Fibroblast of gingiva (primary cell): ENCODE measurements around the gene GPR15LG.

ENCODE experiments used
- DNase-seq: peaks from one replicate; pipeline ENCODE4 v3.0.0-alpha.2; 2011; ENCODE audit warnings: low read depth

Gene GPR15LG

GRCh38 chr10:84193846-84194423, 20.3 kb downstream of the GPR15LG start:
- DNase-seq = no peak

DNA sequence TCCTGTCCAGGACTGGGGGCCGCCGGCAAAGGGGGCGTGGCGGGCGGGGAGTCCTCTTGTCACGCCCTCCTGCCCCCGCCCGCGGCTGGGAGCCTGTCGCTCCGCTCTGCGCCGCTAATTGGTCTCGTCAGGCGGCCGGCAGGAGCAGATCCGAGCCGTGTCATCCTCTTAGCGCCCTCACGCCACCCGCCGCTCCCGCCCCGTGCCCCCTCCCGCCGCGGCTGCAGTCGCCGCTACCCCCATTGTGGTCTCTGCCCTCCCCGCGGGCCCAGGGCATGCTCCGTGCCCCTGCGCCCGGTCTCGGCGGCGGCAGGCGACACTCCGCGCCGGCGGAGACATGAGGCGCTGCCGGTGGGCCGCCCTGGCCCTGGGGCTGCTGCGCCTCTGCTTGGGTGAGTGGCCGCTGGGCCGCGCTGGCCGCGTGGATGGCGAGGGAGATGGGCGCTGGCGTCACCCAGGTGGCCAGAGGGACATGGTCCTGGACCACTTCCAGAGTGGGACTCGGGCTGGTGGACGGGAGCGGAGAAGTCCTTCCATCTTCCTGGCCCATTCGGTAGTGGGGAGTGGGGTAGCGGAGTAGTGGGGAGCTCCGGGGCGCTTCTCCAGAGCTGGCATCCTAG, 20.9 kb downstream of the GPR15LG start, which contains the start of gene CDHR1:
Gene CDHR1, plus strand, starts transcription at position 114 of the 620 bp plus-strand sequence. Its CDS starts 224 bp downstream, at position 338.
- DNase-seq = no peak

DNA sequence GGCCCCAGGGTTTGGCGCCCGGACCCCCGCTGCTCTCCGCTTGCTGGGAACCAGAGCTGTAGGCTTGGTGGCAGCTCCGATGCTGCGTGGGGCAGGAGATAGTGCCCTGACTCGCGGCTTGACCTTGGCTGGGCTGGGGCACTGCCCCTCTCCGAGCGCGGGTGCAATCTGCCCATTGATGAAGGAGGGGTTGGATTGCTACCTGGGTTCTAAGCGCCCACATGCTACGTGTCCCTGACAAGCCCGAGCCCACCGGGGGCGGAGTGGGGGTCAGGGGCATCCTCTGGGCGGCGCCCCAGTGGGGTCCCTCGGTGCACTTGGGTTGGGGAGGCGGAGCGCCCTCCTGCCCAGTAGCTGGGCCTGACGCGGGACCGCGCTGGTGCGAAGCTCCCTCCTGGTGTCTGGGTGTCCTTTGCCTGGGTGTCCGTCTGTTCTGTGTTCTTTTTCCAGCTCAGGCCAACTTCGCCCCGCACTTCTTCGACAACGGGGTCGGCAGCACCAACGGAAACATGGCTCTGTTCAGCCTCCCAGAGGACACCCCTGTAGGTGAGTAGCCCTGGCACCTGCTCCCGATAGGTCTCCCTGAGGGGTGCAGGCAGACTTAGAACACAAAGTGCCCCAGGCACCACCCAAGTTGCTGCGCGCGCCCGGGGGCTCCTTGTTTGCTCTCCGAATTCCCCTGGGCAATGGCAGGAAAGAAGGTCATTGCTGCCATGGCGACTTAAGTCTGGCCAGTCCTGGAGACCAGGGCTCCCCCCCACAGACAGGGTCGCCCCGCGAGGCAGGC, 21.6 kb downstream of the GPR15LG start:
- DNase-seq = no peak

- DNase-seq = no peak
These were observed 22.5 kb downstream of the GPR15LG start for GRCh38 chr10:84196083-84196482.

- DNase-seq = no peak
These were observed 23.3 kb downstream of the GPR15LG start for GRCh38 chr10:84196941-84197340.

DNA sequence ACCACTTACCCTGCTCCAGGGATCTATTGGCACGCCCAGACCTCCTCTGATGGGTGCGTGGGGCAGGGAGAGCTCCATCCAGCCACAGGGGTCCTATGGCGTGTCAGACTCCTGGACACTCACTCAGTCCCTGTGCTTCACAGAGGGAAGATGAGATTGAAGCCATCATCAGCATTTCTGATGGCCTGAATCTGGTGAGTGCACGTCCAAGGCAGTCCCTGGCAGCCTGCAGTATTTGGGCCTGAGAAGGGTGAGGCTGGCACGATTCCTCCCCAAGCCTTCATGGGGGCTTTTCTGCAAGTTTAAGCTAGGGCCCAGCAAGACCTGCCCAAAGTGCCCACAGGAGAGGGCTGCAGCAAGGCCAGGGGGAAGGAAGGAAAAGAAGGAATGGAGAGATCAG, 24.0 kb downstream of the GPR15LG start:
- DNase-seq = no peak

DNA sequence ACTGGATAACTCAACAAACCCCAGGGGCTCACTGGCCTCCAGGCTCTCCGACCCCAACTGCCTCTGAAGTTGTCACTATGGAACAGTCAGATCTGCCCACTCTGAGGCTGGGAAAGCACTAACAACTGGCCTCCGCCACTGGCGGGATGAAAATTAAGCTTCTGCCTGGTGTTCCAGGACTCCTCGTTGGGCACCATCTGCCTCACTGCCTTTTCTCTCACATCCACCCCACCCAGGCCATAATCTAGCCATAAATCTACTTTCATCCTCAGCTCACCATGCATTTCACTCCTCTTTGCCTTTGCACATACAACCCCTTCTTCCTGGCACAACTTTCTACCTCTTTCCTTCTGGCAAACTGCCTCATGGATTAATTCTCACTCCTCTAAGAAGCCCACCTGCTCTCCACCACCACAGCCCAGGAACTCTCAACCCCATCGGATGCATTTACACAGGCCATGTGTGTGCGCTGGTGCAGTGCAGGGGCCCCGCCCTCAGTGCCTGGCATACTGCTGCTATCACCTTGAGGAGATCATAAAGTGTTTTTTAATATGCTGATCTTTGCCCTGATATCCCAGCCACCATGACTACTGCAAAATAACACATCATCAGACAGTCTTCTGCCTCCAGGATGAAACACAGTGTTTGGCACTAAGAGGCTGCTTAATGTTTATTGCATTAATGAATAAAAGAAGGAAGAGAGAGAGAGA, 24.8 kb downstream of the GPR15LG start:
- DNase-seq = no peak

DNA sequence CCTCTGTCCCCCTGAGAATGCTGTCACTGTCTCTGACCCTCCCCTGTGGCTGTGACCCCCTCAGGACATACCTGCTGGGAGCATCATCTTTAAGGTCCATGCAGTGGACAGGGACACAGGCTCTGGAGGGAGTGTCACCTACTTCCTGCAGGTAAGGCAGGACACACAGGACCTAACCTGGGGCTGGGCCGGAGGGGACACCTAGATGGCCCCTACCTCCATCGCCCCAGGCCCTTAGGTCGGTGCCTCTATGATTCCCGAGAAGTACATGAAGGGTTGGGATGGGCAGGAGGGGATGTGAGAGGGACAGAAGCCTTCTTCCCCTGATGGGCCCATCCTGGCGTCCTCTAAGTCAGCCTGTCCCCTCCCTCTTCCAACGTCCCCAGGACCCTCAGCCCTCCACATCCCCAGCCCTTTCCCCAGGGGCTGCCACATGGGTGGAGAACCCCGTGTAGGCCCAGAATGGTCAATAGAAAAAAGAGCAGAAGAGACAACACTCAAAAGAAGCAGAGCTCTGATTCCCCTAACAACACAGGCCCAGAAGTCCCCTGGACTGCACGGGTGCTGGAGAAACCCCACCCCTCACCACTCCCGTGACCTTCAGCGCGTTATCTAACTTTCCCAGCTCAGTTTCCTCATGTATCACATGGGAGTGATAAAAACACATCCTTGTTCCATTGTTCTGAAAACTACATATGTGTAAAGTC, 27.1 kb downstream of the GPR15LG start:
- no peak for DNase-seq

- DNase-seq = no peak
These were observed 27.6 kb downstream of the GPR15LG start for GRCh38 chr10:84201244-84201606.

DNA sequence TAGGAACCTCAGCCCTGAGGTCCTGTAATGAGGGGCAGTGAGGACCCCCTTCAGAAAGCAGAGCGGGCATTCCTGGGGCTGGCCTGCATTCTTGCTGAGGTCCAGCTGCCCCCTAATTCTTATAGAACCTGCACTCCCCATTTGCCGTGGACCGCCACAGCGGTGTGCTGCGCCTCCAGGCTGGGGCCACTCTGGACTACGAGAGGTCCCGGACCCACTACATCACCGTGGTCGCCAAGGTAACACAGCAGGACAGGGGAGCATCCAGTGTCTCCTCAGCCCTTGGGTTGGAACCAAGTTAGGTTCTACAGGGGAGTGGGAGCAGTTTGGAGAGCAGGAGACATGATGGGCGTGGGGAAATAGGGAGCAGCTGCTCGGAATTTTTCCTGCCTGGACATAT, 28.1 kb downstream of the GPR15LG start:
- DNase-seq = no peak

DNA sequence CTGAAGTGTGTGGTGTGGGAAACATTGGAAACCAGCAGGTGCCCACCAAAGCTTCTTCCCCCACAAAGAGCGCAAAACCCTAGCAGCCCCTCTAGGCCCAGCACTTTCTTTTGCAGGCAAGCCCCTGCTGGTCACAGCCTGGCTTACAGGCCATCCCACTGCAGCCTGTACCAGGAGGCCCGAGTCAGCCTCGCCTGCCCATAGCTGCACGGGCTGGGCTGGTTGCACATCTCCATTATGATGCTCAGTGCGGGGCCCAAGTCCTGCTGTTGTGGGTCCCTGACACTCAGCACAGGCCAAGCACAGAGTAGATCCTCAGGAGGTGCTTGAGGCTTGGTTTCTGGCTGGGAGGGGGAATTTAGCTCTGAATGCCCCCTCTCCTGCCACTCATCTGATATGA, 28.7 kb downstream of the GPR15LG start:
- DNase-seq = no peak

- DNase-seq = no peak
These were observed 30.5 kb downstream of the GPR15LG start for GRCh38 chr10:84204122-84204521.

DNA sequence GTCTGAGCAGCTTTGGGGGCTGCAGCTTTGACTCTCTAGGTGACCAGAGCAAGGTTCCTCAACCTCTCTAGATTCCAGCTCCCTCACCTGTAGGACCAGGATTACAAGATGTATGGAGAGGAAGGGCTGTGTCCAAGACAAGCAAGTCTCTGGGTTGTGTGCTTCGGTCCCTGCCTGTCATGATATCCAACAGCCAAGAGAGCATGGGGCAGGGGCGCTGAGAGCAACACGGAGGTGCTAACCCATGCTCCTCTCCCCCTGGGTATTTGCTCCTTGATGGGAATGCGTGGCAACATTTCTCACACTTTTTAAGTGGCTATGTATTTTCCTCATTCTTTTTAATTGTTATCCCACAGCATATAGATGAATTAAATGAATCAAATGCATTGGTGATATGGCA, 31.0 kb downstream of the GPR15LG start:
- DNase-seq = no peak

GRCh38 chr10:84205049-84205852, 31.6 kb downstream of the GPR15LG start:
- DNase-seq = peak; percentile 16

DNA sequence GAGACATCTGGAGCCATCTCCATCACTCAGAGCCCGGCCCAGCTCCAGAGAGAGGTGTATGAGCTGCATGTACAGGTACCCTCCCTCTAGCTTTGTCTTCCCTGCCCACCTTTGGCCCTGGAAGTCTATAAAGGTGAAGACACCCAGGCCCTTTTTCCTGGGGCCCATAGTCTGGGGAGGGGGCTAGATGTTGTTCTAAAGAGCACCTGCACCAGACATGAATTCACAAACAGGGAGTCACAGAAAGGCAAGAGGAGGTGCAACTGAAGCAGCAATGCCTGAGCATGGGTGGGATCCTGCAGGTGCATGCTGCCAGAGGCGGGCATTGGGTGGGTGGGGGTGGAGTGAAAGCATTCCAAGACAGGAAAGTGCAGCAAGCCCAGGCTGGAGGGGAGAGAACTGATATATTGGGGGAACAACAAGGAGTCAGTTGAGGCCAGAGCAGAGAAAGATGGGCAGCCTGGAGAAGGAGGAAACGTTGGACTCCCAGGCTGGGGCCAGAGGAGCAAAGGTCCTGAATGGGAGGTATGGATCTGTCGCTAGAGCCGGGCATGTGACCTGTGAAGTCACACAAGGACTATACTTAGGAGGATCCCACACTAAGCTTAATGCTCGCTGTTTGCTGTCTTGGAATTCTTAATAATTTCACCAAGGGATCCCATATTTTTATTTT, 32.4 kb downstream of the GPR15LG start:
- DNase-seq = no peak

- DNase-seq = no peak
These were observed 34.4 kb downstream of the GPR15LG start for GRCh38 chr10:84208023-84208422.

GRCh38 chr10:84211566-84211965, 38.0 kb downstream of the GPR15LG start:
- DNase-seq = no peak

DNA sequence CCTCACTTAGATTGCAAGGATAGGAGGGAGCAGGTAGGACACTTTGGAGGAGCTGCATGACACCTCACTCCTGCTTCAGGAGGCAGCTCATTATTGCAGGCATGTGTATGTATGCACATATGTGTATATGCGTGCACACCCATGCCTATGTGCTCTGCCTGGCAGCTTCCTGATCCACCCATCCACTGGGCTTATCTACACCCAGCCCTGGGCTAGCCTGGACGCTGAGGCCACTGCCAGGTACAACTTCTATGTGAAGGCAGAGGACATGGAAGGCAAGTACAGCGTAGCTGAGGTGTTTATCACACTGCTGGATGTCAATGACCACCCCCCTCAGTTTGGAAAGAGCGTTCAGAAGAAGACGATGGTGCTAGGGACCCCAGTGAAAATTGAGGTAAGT, 38.4 kb downstream of the GPR15LG start:
- DNase-seq = no peak

GRCh38 chr10:84213076-84213475, 39.5 kb downstream of the GPR15LG start:
- no peak for DNase-seq

DNA sequence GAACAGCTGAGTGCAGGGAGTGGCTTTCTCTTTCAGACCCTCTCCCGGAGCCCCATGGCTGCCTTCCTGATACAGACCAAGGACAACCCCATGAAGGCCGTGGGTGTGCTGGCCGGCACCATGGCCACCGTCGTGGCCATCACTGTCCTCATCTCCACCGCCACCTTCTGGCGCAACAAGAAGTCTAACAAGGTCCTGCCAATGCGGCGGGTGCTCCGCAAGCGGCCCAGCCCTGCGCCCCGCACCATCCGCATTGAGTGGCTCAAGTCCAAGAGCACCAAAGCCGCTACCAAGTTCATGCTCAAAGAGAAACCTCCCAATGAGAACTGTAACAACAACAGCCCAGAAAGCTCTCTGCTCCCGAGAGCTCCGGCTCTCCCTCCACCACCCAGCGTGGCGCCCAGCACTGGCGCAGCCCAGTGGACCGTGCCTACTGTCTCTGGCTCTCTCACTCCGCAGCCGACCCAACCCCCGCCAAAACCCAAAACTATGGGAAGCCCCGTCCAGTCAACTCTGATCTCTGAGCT, 40.5 kb downstream of the GPR15LG start:
- no peak for DNase-seq
